ENCODE results near the gene SREK1. TPM values are rescaled to one million over a fixed set of nuclear protein-coding genes. Genes with fewer than 3 reads are reported as not detected.

Gene SREK1
- total RNA-seq, 2 donors from 2014 or later, result 118 to 134 TPM

GRCh38 chr5:66232275-66232674 lies 88.2 kb downstream of the SREK1 start:
- DNase-seq (no peak), ATAC-seq (no peak)
- no peaks in the 10 kb centered on the region for H3K27me3 ChIP-seq
- no peaks in the 10 kb centered on the region for H3K36me3 ChIP-seq (replicated peaks in 1 of 2; ENCODE audit: insufficient read depth in 1 of 2, low read depth in 2 of 2)
- H3K27ac ChIP-seq, result no peak overlapping the region
- TF ChIP-seq POLR2A (IDR thresholded peaks at IDR 0.05), result no peak
- no peak for TF ChIP-seq CTCF (IDR thresholded peaks at IDR 0.05)
- H3K4me3 ChIP-seq, result no peak overlapping the region
- H3K9me3 ChIP-seq, result no peaks in the 10 kb centered on the region
- no peaks in the 10 kb centered on the region for H3K4me1 ChIP-seq
- intact Hi-C loops (cut with DNase I), result no loop called here
- WGBS, 2 donors, result 75 to 81% methylated on average over 6 of the region's 6 CpGs

GRCh38 chr5:66232706-66233445 lies 88.8 kb downstream of the SREK1 start:
- Histone ChIP-seq H3K27ac (no peak overlapping the region), H3K9me3 (no peaks in the 10 kb centered on the region), H3K27me3 (no peaks in the 10 kb centered on the region), H3K36me3 (replicated peaks in 1 of 2; ENCODE audit: insufficient read depth in 1 of 2, low read depth in 2 of 2) (no peaks in the 10 kb centered on the region), H3K4me3 (no peak overlapping the region), H3K4me1 (no peaks in the 10 kb centered on the region)
- intact Hi-C loops (cut with DNase I), result no loop called here
- TF ChIP-seq CTCF (IDR thresholded peaks at IDR 0.05) (no peak), POLR2A (IDR thresholded peaks at IDR 0.05) (no peak)
- no peak for ATAC-seq
- WGBS, 2 donors, result 74 to 84% methylated on average over 11 to 12 of the region's 12 CpGs
- DNase-seq, result no peak

Other genes with a start within 250 kb of the SREK1 start
- gene ERBIN, start 217.7 kb upstream of the SREK1 start, total RNA-seq, result 10 to 100 TPM; 17.8 to 52.7 TPM

All from body of pancreas (tissue), 4 donors.